Neuronal stem cell (in vitro differentiated cells): Measurements from ENCODE around the gene SIDT1.
A peak's percentile ranks its signal among the peaks of the same experiment; 100 is the strongest.

Source experiments
- DNase-seq: peaks from one replicate; pipeline ENCODE4 v3.0.0-alpha.2; 2013; ENCODE audit warnings: low spot score
- H2AFZ ChIP-seq: one replicate; pipeline ENCODE4 v1.6.1; 2013; ENCODE audit warnings: mild to moderate bottlenecking, low read length, inconsistent platforms
- H2AK5ac ChIP-seq: 2 replicates; pipeline ENCODE4 v1.6.1; 2013; ENCODE audit warnings: low read depth, mild to moderate bottlenecking, inconsistent platforms, low read length, moderate library complexity, mixed read lengths
- H2BK120ac ChIP-seq: 2 replicates; pipeline ENCODE4 v1.6.1; 2013; ENCODE audit warnings: low read depth, mild to moderate bottlenecking, inconsistent platforms, low read length, moderate library complexity, mixed read lengths
- H2BK12ac ChIP-seq: one replicate; pipeline ENCODE4 v1.6.1; 2013; ENCODE audit warnings: low read length, inconsistent platforms
- H2BK15ac ChIP-seq: 2 replicates; pipeline ENCODE4 v1.6.1; 2013; ENCODE audit warnings: mild to moderate bottlenecking, low read length, inconsistent platforms, mixed read lengths
- H2BK5ac ChIP-seq: one replicate; pipeline ENCODE4 v1.6.1; 2013; ENCODE audit warnings: inconsistent platforms, mild to moderate bottlenecking, low read length, moderate library complexity
- H3K14ac ChIP-seq: one replicate; pipeline ENCODE4 v1.6.1; 2013; ENCODE audit warnings: low read length, inconsistent platforms
- H3K18ac ChIP-seq: 2 replicates; pipeline ENCODE4 v1.6.1; 2013; ENCODE audit warnings: low read length, inconsistent platforms
- H3K23ac ChIP-seq: 2 replicates; pipeline ENCODE4 v1.6.1; 2013; ENCODE audit warnings: low read depth, mild to moderate bottlenecking, mixed read lengths, low read length, inconsistent platforms; ENCODE audit not compliant: poor library complexity
- H3K27ac ChIP-seq: replicated peaks from 3 replicates; pipeline ENCODE4 v1.5.1; 2013; ENCODE audit warnings: low read length, inconsistent platforms
- H3K27me3 ChIP-seq, 3 experiments: 2 replicates each; pipeline ENCODE4 v1.6.1; 2013; ENCODE audit warnings: low read length in 3 of 3, mild to moderate bottlenecking in 2 of 3, inconsistent platforms in 1 of 3, low read depth in 1 of 3, mixed read lengths in 1 of 3, moderate library complexity in 1 of 3; ENCODE audit not compliant: control insufficient read depth in 3 of 3, insufficient read depth in 3 of 3
- H3K36me3 ChIP-seq, 2 donors: replicated peaks in 1 of 2; 2 replicates each; pipeline ENCODE4 v1.6.1; 2013; ENCODE audit warnings: low read length in 2 of 2; ENCODE audit not compliant: control insufficient read depth in 2 of 2, insufficient read depth in 2 of 2
- H3K4ac ChIP-seq: 2 replicates; pipeline ENCODE4 v1.6.1; 2013; ENCODE audit warnings: inconsistent platforms, mild to moderate bottlenecking, low read length, moderate library complexity
- H3K4me1 ChIP-seq, 2 donors: 1 replicate in 1 of 2; 2 replicates in 1 of 2; pipeline ENCODE4 v1.6.1; 2013; ENCODE audit warnings: low read length in 2 of 2, low read depth in 1 of 2; ENCODE audit not compliant: control insufficient read depth in 2 of 2, insufficient read depth in 1 of 2
- H3K4me2 ChIP-seq: one replicate; pipeline ENCODE4 v1.6.1; 2013; ENCODE audit warnings: mild to moderate bottlenecking, low read length, inconsistent platforms; ENCODE audit not compliant: insufficient read depth, poor library complexity, severe bottlenecking
- H3K4me3 ChIP-seq, 2 donors: 2 replicates each; pipeline ENCODE4 v1.5.1; 2013; ENCODE audit warnings: low read length in 2 of 2, mild to moderate bottlenecking in 2 of 2, inconsistent platforms in 1 of 2, moderate library complexity in 1 of 2
- H3K79me1 ChIP-seq: one replicate; pipeline ENCODE4 v1.6.1; 2013; ENCODE audit warnings: low read depth, mild to moderate bottlenecking, inconsistent platforms, low read length, moderate library complexity
- H3K9ac ChIP-seq: one replicate; pipeline ENCODE4 v1.6.1; 2013; ENCODE audit warnings: mild to moderate bottlenecking, low read depth, low read length, inconsistent platforms; ENCODE audit not compliant: poor library complexity
- H3K9me3 ChIP-seq, 2 donors: replicated peaks in 1 of 2; 2 replicates each; pipeline versions ENCODE3 to v1.6.1; 2013; ENCODE audit warnings: low read length in 2 of 2, mild to moderate bottlenecking in 2 of 2, inconsistent platforms in 1 of 2, low read depth in 1 of 2, mixed read lengths in 1 of 2, moderate library complexity in 1 of 2; ENCODE audit not compliant: control insufficient read depth in 2 of 2, insufficient read depth in 1 of 2
- H4K8ac ChIP-seq: one replicate; pipeline ENCODE4 v1.6.1; 2013; ENCODE audit warnings: low read depth, mild to moderate bottlenecking, inconsistent platforms, low read length, moderate library complexity
- H4K91ac ChIP-seq: one replicate; pipeline ENCODE4 v1.6.1; 2013; ENCODE audit warnings: low read length, low read depth, mild to moderate bottlenecking, inconsistent platforms; ENCODE audit not compliant: poor library complexity
- WGBS, 2 donors: extraction: QIAGEN DNeasy Blood & Tissue Kit; methylation state at CpG; one replicate each; pipeline ENCODE4 v1.1.7; 2013; ENCODE audit warnings: missing lambda C conversion rate in 2 of 2, mixed read lengths in 1 of 2; ENCODE audit not compliant: insufficient read length in 2 of 2, insufficient replicate concordance in 1 of 2; ENCODE audit errors: extremely low coverage in 2 of 2; 5-methylcytosine and 5-hydroxymethylcytosine counted together

SIDT1 gene

GRCh38 chr3:113628316-113628715 is 96.0 kb downstream of the SIDT1 start:
- H2BK120ac ChIP-seq: no peak overlapping the region
- H3K4me3 ChIP-seq: no peak overlapping the region
- no peak overlapping the region for H3K27ac ChIP-seq
- no peak overlapping the region for H3K14ac ChIP-seq
- H2AFZ ChIP-seq: peak overlapping the region; percentile 7
- no peak overlapping the region for H2BK15ac ChIP-seq
- H3K9ac ChIP-seq: no peak overlapping the region
- no peaks in the 10 kb centered on the region for H3K9me3 ChIP-seq
- H3K23ac ChIP-seq: no peak overlapping the region
- H3K36me3 ChIP-seq: no peaks in the 10 kb centered on the region
- H2AK5ac ChIP-seq: no peak overlapping the region
- H2BK5ac ChIP-seq: no peak overlapping the region
- no peaks in the 10 kb centered on the region for H3K4me1 ChIP-seq
- H3K4ac ChIP-seq: no peak overlapping the region
- no CpG with 5 or more reads among the region's 2 CpGs for WGBS, 2 donors
- no peak overlapping the region for H4K91ac ChIP-seq
- H3K27me3 ChIP-seq: peaks cover 0 to 6% (median 0%) of the 10 kb centered on the region in 3 experiments
- H3K18ac ChIP-seq: no peak overlapping the region
- no peaks in the 10 kb centered on the region for H3K79me1 ChIP-seq
- no peak overlapping the region for H3K4me2 ChIP-seq
- DNase-seq: no peak
- H4K8ac ChIP-seq: no peak overlapping the region
- H2BK12ac ChIP-seq: no peak overlapping the region

GRCh38 chr3:113628788-113629187 is 96.4 kb downstream of the SIDT1 start:
- DNase-seq: no peak
- Histone ChIP-seq H3K9me3 (no peaks in the 10 kb centered on the region), H3K18ac (no peak overlapping the region), H4K91ac (no peak overlapping the region), H2BK12ac (no peak overlapping the region), H3K27ac (no peak overlapping the region), H3K36me3 (no peaks in the 10 kb centered on the region), H2BK5ac (no peak overlapping the region), H4K8ac (no peak overlapping the region), H3K4me1 (no peaks in the 10 kb centered on the region), H2BK120ac (no peak overlapping the region), H3K9ac (no peak overlapping the region), H3K14ac (no peak overlapping the region), H3K79me1 (no peaks in the 10 kb centered on the region), H3K4me3 (no peak overlapping the region), H3K27me3 (peaks cover 0 to 2% (median 0%) of the 10 kb centered on the region in 3 experiments), H3K4ac (no peak overlapping the region), H3K4me2 (no peak overlapping the region), H2AFZ (no peak overlapping the region), H2AK5ac (no peak overlapping the region), H3K23ac (no peak overlapping the region), H2BK15ac (no peak overlapping the region)
- WGBS, 2 donors: no CpG with 5 or more reads among the region's 6 CpGs

- no peaks in the 10 kb centered on the region for H3K9me3 ChIP-seq
- no CpG with 5 or more reads among the region's 16 CpGs for WGBS, 2 donors
- H3K14ac ChIP-seq: no peak overlapping the region
- peak overlapping the region; percentile 12 for H2AFZ ChIP-seq
- no peak overlapping the region for H3K9ac ChIP-seq
- H2AK5ac ChIP-seq: no peak overlapping the region
- no peak overlapping the region for H3K27ac ChIP-seq
- H3K4me2 ChIP-seq: no peak overlapping the region
- H3K27me3 ChIP-seq: no peaks in the 10 kb centered on the region
- no peak for DNase-seq
- H4K91ac ChIP-seq: no peak overlapping the region
- no peak overlapping the region for H2BK5ac ChIP-seq
- H3K23ac ChIP-seq: no peak overlapping the region
- no peak overlapping the region for H2BK120ac ChIP-seq
- no peak overlapping the region for H3K4me3 ChIP-seq
- H3K79me1 ChIP-seq: no peaks in the 10 kb centered on the region
- no peak overlapping the region for H4K8ac ChIP-seq
- H3K18ac ChIP-seq: no peak overlapping the region
- H3K36me3 ChIP-seq: no peaks in the 10 kb centered on the region
- H3K4me1 ChIP-seq: no peaks in the 10 kb centered on the region
- no peak overlapping the region for H3K4ac ChIP-seq
- no peak overlapping the region for H2BK15ac ChIP-seq
- no peak overlapping the region for H2BK12ac ChIP-seq
These were observed 97.4 kb downstream of the SIDT1 start for GRCh38 chr3:113629584-113630421.

GRCh38 chr3:113630956-113631542 is 98.7 kb downstream of the SIDT1 start:
- no peaks in the 10 kb centered on the region for H3K27me3 ChIP-seq
- no peaks in the 10 kb centered on the region for H3K36me3 ChIP-seq
- H3K9ac ChIP-seq: no peak overlapping the region
- H3K79me1 ChIP-seq: no peaks in the 10 kb centered on the region
- no peak overlapping the region for H2BK15ac ChIP-seq
- no peak overlapping the region for H4K91ac ChIP-seq
- no peak overlapping the region for H2AFZ ChIP-seq
- H2BK5ac ChIP-seq: no peak overlapping the region
- no peak overlapping the region for H3K4me2 ChIP-seq
- no peak overlapping the region for H2AK5ac ChIP-seq
- no peak overlapping the region for H3K27ac ChIP-seq
- no CpG with 5 or more reads among the region's 3 CpGs for WGBS, 2 donors
- H2BK12ac ChIP-seq: no peak overlapping the region
- H3K4me3 ChIP-seq: no peak overlapping the region
- H3K14ac ChIP-seq: no peak overlapping the region
- DNase-seq: no peak
- H3K4me1 ChIP-seq: no peaks in the 10 kb centered on the region
- no peak overlapping the region for H3K4ac ChIP-seq
- H3K23ac ChIP-seq: no peak overlapping the region
- no peak overlapping the region for H3K18ac ChIP-seq
- H4K8ac ChIP-seq: no peak overlapping the region
- H3K9me3 ChIP-seq: no peaks in the 10 kb centered on the region
- no peak overlapping the region for H2BK120ac ChIP-seq
